22Rv1 (cell line): Measurements from ENCODE around the gene GJA9.

Experiments
- H3K27ac ChIP-seq: fragments of 450-650 bp; 2 replicates; pipeline ENCODE4 v1.5.1; 2017
- CTCF ChIP-seq: fragments of 450-650 bp; IDR thresholded peaks from 2 replicates; pipeline ENCODE4 v1.5.1; 2017; ENCODE audit warnings: mild to moderate bottlenecking
- ZFX ChIP-seq: fragments of 450-650 bp; IDR thresholded peaks from 2 replicates; pipeline ENCODE4 v1.6.1; 2017; ENCODE audit warnings: antibody characterized with exemption, borderline replicate concordance

The GJA9 gene

GRCh38 chr1:38873027-38873969, 8.1 kb downstream of the GJA9 start, which contains the start of gene MYCBP:
Gene MYCBP (minus strand): TSS chr1:38873348. CDS start chr1:38873305, 43 bp downstream.
- peak within 1 kb of the TSS; percentile 60 for H3K27ac ChIP-seq
- no peak for TF ChIP-seq CTCF
- TF ChIP-seq ZFX, result no peak

- H3K27ac ChIP-seq, result peak overlapping the region; percentile 60; the same call in 1 of the 2 replicates
- no peak for TF ChIP-seq CTCF
- TF ChIP-seq ZFX, result no peak
Observed at GRCh38 chr1:38872401-38873026, 8.9 kb downstream of the GJA9 start.

GRCh38 chr1:38870996-38871395, 10.4 kb downstream of the GJA9 start:
- no peak overlapping the region for H3K27ac ChIP-seq

GRCh38 chr1:38867208-38867607, 14.2 kb downstream of the GJA9 start:
- no peak for TF ChIP-seq CTCF
- TF ChIP-seq ZFX, result no peak
- H3K27ac ChIP-seq, result no peak overlapping the region

More at GRCh38 chr1:38870996-38871395, 10.4 kb downstream of the GJA9 start:
- TF ChIP-seq CTCF (no peak), ZFX (no peak)

- TF ChIP-seq CTCF (no peak), ZFX (no peak)
- H3K27ac ChIP-seq, result no peak overlapping the region
Observed at GRCh38 chr1:38865112-38865715, 16.2 kb downstream of the GJA9 start.

- peak overlapping the region; percentile 78 for H3K27ac ChIP-seq
- no peak for TF ChIP-seq CTCF
- no peak for TF ChIP-seq ZFX
Observed at GRCh38 chr1:38860454-38860795, 21.0 kb downstream of the GJA9 start.
